BE2C (cell line): ENCODE results near the gene MICU2.

Experiments used
- DNase-seq: peaks from one replicate; pipeline ENCODE4 v3.0.0-alpha.2; 2020
- H3K27me3 ChIP-seq: fragments of 250-450 bp; sonication (Bioruptor Pico); 2 replicates; pipeline ENCODE4 v1.5.1; 2020; ENCODE audit warnings: mild to moderate bottlenecking
- H3K36me3 ChIP-seq: fragments of 250-450 bp; sonication (Bioruptor Pico); 2 replicates; pipeline ENCODE4 v1.5.1; 2020; ENCODE audit warnings: mild to moderate bottlenecking
- H3K4me1 ChIP-seq: fragments of 250-450 bp; sonication (Bioruptor Pico); 2 replicates; pipeline ENCODE4 v1.5.1; 2020
- H3K4me3 ChIP-seq: 2 replicates; pipeline ENCODE4 v1.5.1; 2011; ENCODE audit warnings: low read depth, low read length
- H3K9me3 ChIP-seq: fragments of 250-450 bp; sonication (Bioruptor Pico); 2 replicates; pipeline ENCODE4 v1.5.1; 2020
- TF ChIP-seq, protein P1 (sequence below): IDR thresholded peaks from 2 replicates; pipeline ENCODE4 v1.5.1; 2012; ENCODE audit warnings: mild to moderate bottlenecking, low read depth, low read length

The MICU2 gene

DNA sequence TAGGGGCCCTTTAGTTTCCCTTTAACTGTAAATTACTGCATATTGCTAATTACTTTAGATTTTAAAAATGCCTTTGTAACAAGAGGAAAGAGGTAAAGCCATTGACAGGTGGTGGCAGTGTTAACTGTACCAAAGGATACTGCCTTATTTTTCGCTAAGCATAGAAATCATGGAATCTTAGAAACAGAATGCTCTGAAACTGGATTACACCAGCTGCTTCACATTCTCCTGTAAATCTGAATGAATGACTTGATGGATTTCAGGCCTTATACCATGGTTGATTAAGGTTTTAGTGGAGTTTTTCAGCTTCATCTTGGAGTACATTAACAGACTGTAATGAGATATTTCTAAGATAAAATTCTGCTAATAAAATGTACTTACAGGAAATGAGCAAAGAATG is 25.2 kb downstream of the MICU2 start:
- TF ChIP-seq, protein P1, sequence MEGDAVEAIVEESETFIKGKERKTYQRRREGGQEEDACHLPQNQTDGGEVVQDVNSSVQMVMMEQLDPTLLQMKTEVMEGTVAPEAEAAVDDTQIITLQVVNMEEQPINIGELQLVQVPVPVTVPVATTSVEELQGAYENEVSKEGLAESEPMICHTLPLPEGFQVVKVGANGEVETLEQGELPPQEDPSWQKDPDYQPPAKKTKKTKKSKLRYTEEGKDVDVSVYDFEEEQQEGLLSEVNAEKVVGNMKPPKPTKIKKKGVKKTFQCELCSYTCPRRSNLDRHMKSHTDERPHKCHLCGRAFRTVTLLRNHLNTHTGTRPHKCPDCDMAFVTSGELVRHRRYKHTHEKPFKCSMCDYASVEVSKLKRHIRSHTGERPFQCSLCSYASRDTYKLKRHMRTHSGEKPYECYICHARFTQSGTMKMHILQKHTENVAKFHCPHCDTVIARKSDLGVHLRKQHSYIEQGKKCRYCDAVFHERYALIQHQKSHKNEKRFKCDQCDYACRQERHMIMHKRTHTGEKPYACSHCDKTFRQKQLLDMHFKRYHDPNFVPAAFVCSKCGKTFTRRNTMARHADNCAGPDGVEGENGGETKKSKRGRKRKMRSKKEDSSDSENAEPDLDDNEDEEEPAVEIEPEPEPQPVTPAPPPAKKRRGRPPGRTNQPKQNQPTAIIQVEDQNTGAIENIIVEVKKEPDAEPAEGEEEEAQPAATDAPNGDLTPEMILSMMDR = no peak
- Histone ChIP-seq H3K4me3 (no peak overlapping the region), H3K9me3 (no peaks in the 10 kb centered on the region), H3K27me3 (no peaks in the 10 kb centered on the region), H3K36me3 (no peaks in the 10 kb centered on the region), H3K4me1 (0 out of 2 replicates have a peak, but pooled peaks cover 2% of the 10 kb centered on the region)
- DNase-seq = no peak

DNA sequence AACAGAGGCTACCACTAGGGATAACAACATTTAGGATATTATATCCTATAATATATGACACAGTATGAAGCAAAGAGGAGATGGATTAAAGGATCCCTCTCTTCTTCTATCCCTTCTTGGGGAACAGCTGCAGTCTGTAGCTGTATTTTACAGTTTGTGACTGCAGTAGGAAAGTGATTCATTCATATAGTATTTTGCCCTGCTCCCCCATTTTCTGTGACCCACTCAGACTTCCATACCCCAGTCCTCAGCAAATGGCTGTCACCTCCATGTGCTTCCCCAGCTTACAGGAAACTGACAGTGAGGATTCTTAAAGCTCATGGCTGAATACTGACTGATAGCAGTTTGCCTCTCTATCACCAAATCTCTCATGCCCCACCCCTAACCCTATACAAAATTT is 27.5 kb downstream of the MICU2 start:
- Histone ChIP-seq H3K9me3 (no peaks in the 10 kb centered on the region), H3K4me1 (no peaks in the 10 kb centered on the region), H3K4me3 (no peak overlapping the region), H3K27me3 (no peaks in the 10 kb centered on the region), H3K36me3 (no peaks in the 10 kb centered on the region)
- TF ChIP-seq, protein P1 = no peak
- no peak for DNase-seq

DNA sequence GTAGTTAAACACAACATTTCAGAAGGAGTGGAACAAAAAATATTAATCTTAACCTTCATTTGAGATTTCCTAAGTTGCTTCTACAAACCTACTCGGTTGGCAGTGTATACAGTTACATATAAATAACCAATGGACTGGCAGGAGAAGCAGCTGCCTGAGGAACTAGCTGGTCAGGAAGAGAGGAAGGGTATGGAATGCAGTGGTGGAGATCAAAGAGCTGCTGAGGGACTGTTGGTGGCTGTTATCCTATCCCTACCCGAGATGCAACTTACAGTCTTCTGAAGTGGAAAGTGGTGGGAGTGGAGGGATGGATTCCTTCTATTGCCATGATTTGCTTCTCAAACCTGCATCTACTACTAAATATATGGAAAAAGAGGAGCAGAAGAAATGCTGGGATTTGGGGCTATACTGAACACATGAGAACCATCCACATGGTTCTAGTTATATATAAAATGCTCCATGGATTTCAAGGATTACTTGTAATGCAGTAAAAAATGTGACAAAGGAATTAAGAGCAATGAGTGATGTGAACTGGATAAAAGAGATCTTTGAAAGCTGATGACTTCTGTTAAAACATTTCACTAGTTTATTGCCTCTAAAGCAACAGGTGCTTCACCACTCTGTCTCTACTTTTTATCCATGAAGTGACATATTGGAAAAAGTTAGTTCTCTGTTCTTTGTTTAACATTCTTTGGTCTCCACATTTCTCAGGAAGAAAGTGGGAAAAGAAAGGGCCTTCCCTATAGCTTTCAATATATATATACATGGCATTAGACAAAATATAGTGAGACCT is 29.9 kb downstream of the MICU2 start:
- no peaks in the 10 kb centered on the region for H3K4me1 ChIP-seq
- H3K9me3 ChIP-seq = no peaks in the 10 kb centered on the region
- no peaks in the 10 kb centered on the region for H3K36me3 ChIP-seq
- H3K4me3 ChIP-seq = no peak overlapping the region
- DNase-seq = no peak
- no peaks in the 10 kb centered on the region for H3K27me3 ChIP-seq
- TF ChIP-seq, protein P1 = no peak

DNA sequence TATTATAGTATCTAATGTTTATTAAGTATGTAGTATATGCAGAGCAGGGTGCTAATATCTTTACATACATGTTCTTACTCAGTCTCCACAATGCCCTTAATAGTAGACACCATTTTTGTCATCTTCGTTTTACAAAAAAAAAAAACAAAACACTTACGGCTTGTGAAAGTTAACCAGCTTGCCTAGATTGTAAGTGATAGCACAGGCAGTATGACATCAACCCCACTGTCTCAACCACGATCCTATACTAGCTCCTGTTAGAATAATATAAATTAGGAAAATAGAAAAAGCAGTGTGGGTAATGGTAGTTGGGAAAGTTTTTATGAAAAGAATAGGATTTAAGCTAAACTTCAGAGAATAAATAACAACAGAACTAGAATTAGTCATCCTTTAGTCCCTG is 34.3 kb downstream of the MICU2 start:
- no peaks in the 10 kb centered on the region for H3K4me1 ChIP-seq
- TF ChIP-seq, protein P1 = no peak
- no peaks in the 10 kb centered on the region for H3K27me3 ChIP-seq
- no peaks in the 10 kb centered on the region for H3K9me3 ChIP-seq
- peaks cover 5% of the 10 kb centered on the region; the same call in 1 of the 2 replicates for H3K36me3 ChIP-seq
- H3K4me3 ChIP-seq = no peak overlapping the region
- no peak for DNase-seq

DNA sequence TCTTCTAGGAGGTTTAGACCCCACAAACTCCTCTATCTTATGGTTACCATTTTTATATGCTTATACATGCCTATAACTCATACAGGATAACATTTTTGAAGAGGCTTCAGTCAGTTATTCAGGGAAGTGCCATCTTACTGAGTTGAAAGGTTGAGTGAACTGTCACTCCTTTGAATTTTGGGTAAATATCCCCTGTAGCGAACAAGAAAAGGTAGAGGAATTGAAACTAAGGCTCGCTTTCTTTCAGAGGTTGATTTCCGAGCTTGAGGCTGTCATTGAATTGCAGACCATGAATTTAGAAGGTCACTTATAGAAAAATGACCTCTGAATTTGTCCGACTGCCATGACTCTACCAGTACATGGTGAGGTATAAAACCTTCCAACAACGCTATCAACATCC is 35.1 kb downstream of the MICU2 start:
- H3K27me3 ChIP-seq = no peaks in the 10 kb centered on the region
- no peaks in the 10 kb centered on the region for H3K4me1 ChIP-seq
- H3K9me3 ChIP-seq = no peaks in the 10 kb centered on the region
- no peak for DNase-seq
- TF ChIP-seq, protein P1 = no peak
- peaks cover 10% of the 10 kb centered on the region for H3K36me3 ChIP-seq
- no peak overlapping the region for H3K4me3 ChIP-seq

DNA sequence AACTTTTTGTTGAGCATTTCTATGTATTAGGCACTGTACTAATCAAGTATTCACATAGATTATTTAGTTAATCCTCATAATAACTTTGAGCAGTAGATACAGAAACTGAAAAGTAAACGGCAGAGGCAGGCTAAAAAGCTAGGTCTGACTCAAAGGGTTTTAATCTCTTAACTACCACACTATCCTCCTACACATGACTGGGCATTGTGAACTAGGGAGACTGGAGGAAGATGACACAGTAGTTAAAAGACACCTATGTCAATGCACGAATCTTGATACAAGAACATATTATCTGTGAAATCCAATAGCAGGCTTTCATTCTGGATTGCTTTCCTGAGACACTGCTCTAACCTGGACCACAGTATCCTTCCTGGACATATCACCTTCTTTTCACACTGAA is 36.3 kb downstream of the MICU2 start:
- no peaks in the 10 kb centered on the region for H3K4me1 ChIP-seq
- H3K4me3 ChIP-seq = no peak overlapping the region
- H3K36me3 ChIP-seq = peaks cover 10% of the 10 kb centered on the region
- H3K9me3 ChIP-seq = no peaks in the 10 kb centered on the region
- no peak for DNase-seq
- H3K27me3 ChIP-seq = no peaks in the 10 kb centered on the region
- TF ChIP-seq, protein P1 = no peak
